ENCODE data around the gene CHST15. TPM values are rescaled to one million over a fixed set of nuclear protein-coding genes. Genes with fewer than 3 reads are reported as not detected.

CHST15 gene
- total and polyA plus RNA-seq, 8 donors = 2.6 to 30.4 (median 14.6) TPM

- peak in 2 of 3 donors; percentile 19 to 34 for TF ChIP-seq POLR2AphosphoS5 (IDR thresholded peaks at IDR 0.05)
- TF ChIP-seq POLR2A (IDR thresholded peaks at IDR 0.05) = no peak
- peaks cover 0 to 67% (median 17%) of the 10 kb centered on the region in 3 donors for H3K27me3 ChIP-seq
- 0 to 2% (median 1%) methylated on average over 9 to 69 of the region's 70 CpGs for WGBS, 5 donors
- peak; percentile 59 to 74 for DNase-seq
- no peaks in the 10 kb centered on the region for H3K9me3 ChIP-seq
- H3K27ac ChIP-seq = peak overlapping the region; percentile 80 to 96 (median 92)
- intact Hi-C loops (cut with DNase I; ENCODE audit: low total_unique reads) = no loop called here
- H3K4me3 ChIP-seq = peak overlapping the region; percentile 58 to 75 (median 70)
- H3K4me1 ChIP-seq = peaks cover 38 to 88% (median 74%) of the 10 kb centered on the region in 4 donors
- no peaks in the 10 kb centered on the region for H3K36me3 ChIP-seq
Observed at GRCh38 chr10:124092250-124092859, 1.0 kb downstream of the CHST15 start.

GRCh38 chr10:124091646-124092249, 1.6 kb downstream of the CHST15 start:
- peak overlapping the region; percentile 58 to 75 (median 70) for H3K4me3 ChIP-seq
- no peaks in the 10 kb centered on the region for H3K9me3 ChIP-seq
- WGBS, 5 donors = 2 to 15% (median 8%) methylated on average over 14 to 55 of the region's 55 CpGs
- DNase-seq = peak in 1 of 2 donors; percentile 59
- H3K27ac ChIP-seq = peak overlapping the region; percentile 61 to 96 (median 92)
- no peaks in the 10 kb centered on the region for H3K36me3 ChIP-seq
- intact Hi-C loops (cut with DNase I; ENCODE audit: low total_unique reads) = no loop called here
- H3K4me1 ChIP-seq = peaks cover 38 to 94% (median 78%) of the 10 kb centered on the region in 4 donors
- peaks cover 0 to 60% (median 17%) of the 10 kb centered on the region in 3 donors for H3K27me3 ChIP-seq
- TF ChIP-seq EP300 (IDR thresholded peaks at IDR 0.05) (no peak), POLR2A (IDR thresholded peaks at IDR 0.05) (no peak), CTCF (IDR thresholded peaks at IDR 0.05) (no peak), POLR2AphosphoS5 (IDR thresholded peaks at IDR 0.05) (peak in 1 of 3 donors; percentile 46)

- Histone ChIP-seq H3K27me3 (peaks cover 0 to 50% (median 17%) of the 10 kb centered on the region in 3 donors), H3K4me3 (peak overlapping the region; percentile 58 to 75 (median 70)), H3K36me3 (no peaks in the 10 kb centered on the region), H3K4me1 (peaks cover 46 to 99% (median 86%) of the 10 kb centered on the region in 4 donors), H3K9me3 (no peaks in the 10 kb centered on the region), H3K27ac (peak overlapping the region in 3 of 5 donors; percentile 8 to 96 (median 25))
- intact Hi-C loops (cut with DNase I; ENCODE audit: low total_unique reads) = no loop called here
- no peak for TF ChIP-seq POLR2AphosphoS5 (IDR thresholded peaks at IDR 0.05)
- no peak for TF ChIP-seq EP300 (IDR thresholded peaks at IDR 0.05)
- TF ChIP-seq POLR2A (IDR thresholded peaks at IDR 0.05) = no peak
- TF ChIP-seq CTCF (IDR thresholded peaks at IDR 0.05) = no peak
- peak in 1 of 2 donors; percentile 55 for DNase-seq
- 25 to 60% (median 41%) methylated on average over 1 to 6 of the region's 6 CpGs for WGBS, 5 donors
Observed at GRCh38 chr10:124090601-124091209, 2.7 kb downstream of the CHST15 start.

- WGBS, 5 donors = 60 to 77% (median 71%) methylated on average over 5 of the region's 5 CpGs
- no peak for DNase-seq
- Histone ChIP-seq H3K4me3 (peak overlapping the region in 2 of 4 donors; percentile 70 to 75), H3K27ac (peak overlapping the region in 1 of 5 donors; percentile 96), H3K4me1 (peaks cover 54 to 99% (median 90%) of the 10 kb centered on the region in 4 donors), H3K36me3 (no peaks in the 10 kb centered on the region), H3K27me3 (peaks cover 0 to 49% (median 17%) of the 10 kb centered on the region in 3 donors), H3K9me3 (no peaks in the 10 kb centered on the region)
- intact Hi-C loops (cut with DNase I; ENCODE audit: low total_unique reads) = loop anchor here (10.0 kb wide), 1 partner anchor 85 kb away; no protein-coding TSS in a partner anchor
- no peak for TF ChIP-seq CTCF (IDR thresholded peaks at IDR 0.05)
- no peak for TF ChIP-seq POLR2A (IDR thresholded peaks at IDR 0.05)
- no peak for TF ChIP-seq POLR2AphosphoS5 (IDR thresholded peaks at IDR 0.05)
- TF ChIP-seq EP300 (IDR thresholded peaks at IDR 0.05) = no peak
Observed at GRCh38 chr10:124089859-124090258, 3.5 kb downstream of the CHST15 start.
